Medulla oblongata (tissue), 1 donor: Measurements from ENCODE around the gene CDS1.
A peak's percentile ranks its signal among the peaks of the same experiment; 100 is the strongest.
"Not testable (repeated sequence)": the region's sequence is repeated elsewhere in the genome, so short reads cannot be mapped to it uniquely, and the experiment has no call there.

Experiments
- DNase-seq: peaks from one replicate; pipeline ENCODE4 v3.0.0-alpha.2; 2015; ENCODE audit errors: extremely low spot score

Gene CDS1

GRCh38 chr4:84673475-84674240, 90.7 kb downstream of the CDS1 start:
- no peak for DNase-seq

- DNase-seq = no peak
Observed at GRCh38 chr4:84677093-84677492, 94.2 kb downstream of the CDS1 start.

- no peak for DNase-seq
Observed at GRCh38 chr4:84677995-84678394, 95.1 kb downstream of the CDS1 start.

GRCh38 chr4:84678976-84679744, 96.2 kb downstream of the CDS1 start:
- no peak for DNase-seq

GRCh38 chr4:84680956-84681355, 98.0 kb downstream of the CDS1 start:
- DNase-seq = no peak

GRCh38 chr4:84681486-84682274, 98.8 kb downstream of the CDS1 start:
- peak; percentile 75 for DNase-seq

GRCh38 chr4:84682661-84683060, 99.7 kb downstream of the CDS1 start:
- not testable (repeated sequence) for DNase-seq

GRCh38 chr4:84683064-84683850, 100.3 kb downstream of the CDS1 start:
- DNase-seq = peak; percentile 19

GRCh38 chr4:84684361-84684760, 101.4 kb downstream of the CDS1 start:
- no peak for DNase-seq

GRCh38 chr4:84685105-84685504, 102.2 kb downstream of the CDS1 start:
- DNase-seq = no peak

GRCh38 chr4:84688605-84689004, 105.7 kb downstream of the CDS1 start:
- DNase-seq = no peak

- DNase-seq = no peak
Observed at GRCh38 chr4:84689197-84689596, 106.3 kb downstream of the CDS1 start.

- DNase-seq = no peak
Observed at GRCh38 chr4:84690481-84690880, 107.6 kb downstream of the CDS1 start.

- peak; percentile 31 for DNase-seq
Observed at GRCh38 chr4:84691170-84691691, 108.3 kb downstream of the CDS1 start.

- DNase-seq = no peak
Observed at GRCh38 chr4:84691800-84692199, 108.9 kb downstream of the CDS1 start.

GRCh38 chr4:84697159-84697558, 114.2 kb downstream of the CDS1 start:
- DNase-seq = no peak

GRCh38 chr4:84697615-84698201, 114.8 kb downstream of the CDS1 start:
- DNase-seq = no peak

- DNase-seq = no peak
Observed at GRCh38 chr4:84699001-84699671, 116.2 kb downstream of the CDS1 start.
